ENCODE data around the gene ANO5. TPM values are rescaled to one million over a fixed set of nuclear protein-coding genes. Genes with fewer than 3 reads are reported as not detected.

The ANO5 gene
- total RNA-seq, 3 donors from 2014 or later (not counting 1 experiment from before 2014, with no cell fraction given) = 0.05 to 0.08 (median 0.05) TPM

DNA sequence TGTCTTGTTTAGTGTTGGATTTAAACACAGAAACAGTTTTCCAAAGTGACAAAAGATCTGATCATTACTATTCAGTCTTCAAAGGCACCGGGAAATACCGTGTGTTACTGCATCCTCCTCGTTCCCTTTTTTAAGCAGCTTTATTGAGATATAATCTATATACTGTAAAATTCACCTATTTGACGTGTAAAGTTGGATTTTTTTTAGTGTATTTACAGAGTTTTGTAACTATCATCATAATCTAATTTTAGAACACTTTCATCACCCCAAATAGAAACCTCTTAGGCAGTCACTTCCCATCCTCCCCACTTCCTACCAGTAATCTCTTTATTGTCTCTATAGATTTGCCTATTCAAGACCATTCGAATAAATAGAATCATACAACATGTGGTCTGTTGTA lies 1.4 kb downstream of the ANO5 start:
- peaks cover 10% of the 10 kb centered on the region for H3K27me3 ChIP-seq (ENCODE audit: control insufficient read depth, insufficient read depth, low read length)
- H3K36me3 ChIP-seq (ENCODE audit: control insufficient read depth, insufficient read depth, low read length) = no peaks in the 10 kb centered on the region
- H3K4me1 ChIP-seq (ENCODE audit: control insufficient read depth, insufficient read depth, low read length) = peaks cover 9% of the 10 kb centered on the region
- no peak overlapping the region for H3K27ac Mint-ChIP-seq
- intact Hi-C loops (cut with micrococcal nuclease) = no loop called here
- no peak overlapping the region for H3K27ac ChIP-seq (ENCODE audit: low read length)
- no peaks in the 10 kb centered on the region for H3K9me3 ChIP-seq (ENCODE audit: control insufficient read depth, insufficient read depth, low read length)
- peaks cover 5% of the 10 kb centered on the region in 2 donors for H3K9me3 Mint-ChIP-seq
- H3K4me3 ChIP-seq (ENCODE audit: low read length) = no peak overlapping the region
- TF ChIP-seq, protein P1, sequence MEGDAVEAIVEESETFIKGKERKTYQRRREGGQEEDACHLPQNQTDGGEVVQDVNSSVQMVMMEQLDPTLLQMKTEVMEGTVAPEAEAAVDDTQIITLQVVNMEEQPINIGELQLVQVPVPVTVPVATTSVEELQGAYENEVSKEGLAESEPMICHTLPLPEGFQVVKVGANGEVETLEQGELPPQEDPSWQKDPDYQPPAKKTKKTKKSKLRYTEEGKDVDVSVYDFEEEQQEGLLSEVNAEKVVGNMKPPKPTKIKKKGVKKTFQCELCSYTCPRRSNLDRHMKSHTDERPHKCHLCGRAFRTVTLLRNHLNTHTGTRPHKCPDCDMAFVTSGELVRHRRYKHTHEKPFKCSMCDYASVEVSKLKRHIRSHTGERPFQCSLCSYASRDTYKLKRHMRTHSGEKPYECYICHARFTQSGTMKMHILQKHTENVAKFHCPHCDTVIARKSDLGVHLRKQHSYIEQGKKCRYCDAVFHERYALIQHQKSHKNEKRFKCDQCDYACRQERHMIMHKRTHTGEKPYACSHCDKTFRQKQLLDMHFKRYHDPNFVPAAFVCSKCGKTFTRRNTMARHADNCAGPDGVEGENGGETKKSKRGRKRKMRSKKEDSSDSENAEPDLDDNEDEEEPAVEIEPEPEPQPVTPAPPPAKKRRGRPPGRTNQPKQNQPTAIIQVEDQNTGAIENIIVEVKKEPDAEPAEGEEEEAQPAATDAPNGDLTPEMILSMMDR (IDR thresholded peaks at IDR 0.05) = no peak
- H3K36me3 Mint-ChIP-seq = no peaks in the 10 kb centered on the region
- WGBS (ENCODE audit: insufficient coverage) = 90% methylated on average over 2 of the region's 5 CpGs
- peaks cover 25 to 26% of the 10 kb centered on the region in 2 donors for H3K27me3 Mint-ChIP-seq (ENCODE audit: low read depth in 2 of 2)
- DNase-seq (no peak), ATAC-seq (no peak)
- H3K4me3 Mint-ChIP-seq = peak overlapping the region; percentile 57
- H3K4me1 Mint-ChIP-seq = peaks cover 9% of the 10 kb centered on the region in 2 donors

DNA sequence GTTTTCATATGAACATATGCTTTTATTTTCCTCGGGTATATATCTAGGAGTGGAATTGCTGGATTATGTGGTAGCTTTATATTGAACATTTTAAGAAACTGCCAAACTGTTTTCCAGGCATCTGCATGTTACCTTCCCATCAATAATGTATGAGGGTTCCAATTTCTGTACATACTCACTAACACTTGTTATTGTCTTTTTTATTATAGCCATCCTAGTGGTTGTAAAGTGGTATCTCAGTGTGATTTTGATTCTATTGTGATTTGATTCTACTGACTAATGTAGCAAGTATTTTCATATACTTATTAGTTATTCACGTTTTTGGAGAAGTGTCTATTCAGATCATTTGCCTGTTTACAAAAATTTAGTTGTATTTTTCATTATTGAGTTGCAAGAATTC lies 2.0 kb downstream of the ANO5 start:
- H3K4me3 ChIP-seq (ENCODE audit: low read length) = no peak overlapping the region
- no peak overlapping the region for H3K27ac Mint-ChIP-seq
- H3K36me3 ChIP-seq (ENCODE audit: control insufficient read depth, insufficient read depth, low read length) = no peaks in the 10 kb centered on the region
- H3K27me3 ChIP-seq (ENCODE audit: control insufficient read depth, insufficient read depth, low read length) = peaks cover 10% of the 10 kb centered on the region
- no peak overlapping the region for H3K27ac ChIP-seq (ENCODE audit: low read length)
- no peak for DNase-seq
- no peak overlapping the region for H3K4me3 Mint-ChIP-seq
- ATAC-seq = no peak
- H3K4me1 Mint-ChIP-seq = peaks cover 9% of the 10 kb centered on the region in 2 donors
- peaks cover 25 to 26% of the 10 kb centered on the region in 2 donors for H3K27me3 Mint-ChIP-seq (ENCODE audit: low read depth in 2 of 2)
- H3K4me1 ChIP-seq (ENCODE audit: control insufficient read depth, insufficient read depth, low read length) = peaks cover 9% of the 10 kb centered on the region
- H3K9me3 ChIP-seq (ENCODE audit: control insufficient read depth, insufficient read depth, low read length) = no peaks in the 10 kb centered on the region
- TF ChIP-seq, protein P1 (IDR thresholded peaks at IDR 0.05) = no peak
- H3K9me3 Mint-ChIP-seq = peaks cover 5% of the 10 kb centered on the region in 2 donors
- WGBS (ENCODE audit: insufficient coverage) = no CpG with 5 or more reads among the region's 2 CpGs
- intact Hi-C loops (cut with micrococcal nuclease) = no loop called here
- H3K36me3 Mint-ChIP-seq = no peaks in the 10 kb centered on the region

DNA sequence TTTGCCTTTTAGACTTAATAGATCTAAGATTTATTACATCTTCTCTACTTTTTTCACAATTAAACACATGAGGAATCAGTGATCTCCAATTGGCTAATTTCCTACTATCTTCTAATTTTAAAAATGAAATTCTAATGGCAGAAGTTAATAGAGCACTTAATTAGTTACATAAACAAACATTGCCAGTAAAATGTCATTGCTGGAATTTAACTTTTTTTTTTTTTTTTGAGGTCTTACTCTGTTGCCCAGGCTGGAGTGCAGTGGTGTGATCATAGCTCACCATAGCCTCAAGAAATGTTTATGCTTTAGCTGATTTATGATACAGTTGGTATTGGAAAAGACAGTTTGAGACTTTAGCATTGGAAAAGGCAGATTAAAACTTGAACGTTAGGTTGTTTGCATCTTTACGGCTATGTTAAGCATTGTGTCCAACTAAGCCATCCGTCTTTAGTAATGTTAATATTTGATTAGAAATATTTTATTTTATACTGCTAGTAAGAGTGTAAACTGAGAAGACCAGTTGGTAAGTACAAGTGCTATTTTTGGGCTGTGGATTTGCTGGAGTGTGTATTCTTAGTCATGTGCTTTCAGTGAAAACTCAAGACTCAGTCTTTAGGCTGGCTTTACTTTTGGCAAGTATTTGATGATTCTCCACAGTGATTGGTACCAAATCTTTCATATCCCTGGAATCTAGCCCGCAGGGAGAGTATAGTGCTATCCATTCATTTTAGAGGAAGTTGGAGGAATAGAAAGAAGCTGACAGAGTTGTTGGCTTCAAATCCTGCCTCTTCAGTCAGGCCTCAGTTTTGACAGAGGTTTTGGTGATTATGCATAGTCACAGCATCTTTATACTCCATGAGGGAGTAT lies 4.5 kb downstream of the ANO5 start:
- Mint-ChIP-seq H3K9me3 (peaks cover 5 to 7% of the 10 kb centered on the region in 2 donors), H3K4me3 (no peak overlapping the region), H3K27ac (no peak overlapping the region), H3K27me3 (ENCODE audit: low read depth in 2 of 2) (peaks cover 18 to 22% of the 10 kb centered on the region in 2 donors), H3K4me1 (peaks cover 8 to 9% of the 10 kb centered on the region in 2 donors), H3K36me3 (no peaks in the 10 kb centered on the region)
- TF ChIP-seq, protein P1 (IDR thresholded peaks at IDR 0.05) = no peak
- no peaks in the 10 kb centered on the region for H3K36me3 ChIP-seq (ENCODE audit: control insufficient read depth, insufficient read depth, low read length)
- H3K27ac ChIP-seq (ENCODE audit: low read length) = no peak overlapping the region
- H3K4me3 ChIP-seq (ENCODE audit: low read length) = no peak overlapping the region
- ATAC-seq (no peak), DNase-seq (no peak)
- 94% methylated on average over 4 of the region's 4 CpGs for WGBS (ENCODE audit: insufficient coverage)
- intact Hi-C loops (cut with micrococcal nuclease) = no loop called here
- peaks cover 7% of the 10 kb centered on the region for H3K27me3 ChIP-seq (ENCODE audit: control insufficient read depth, insufficient read depth, low read length)
- H3K9me3 ChIP-seq (ENCODE audit: control insufficient read depth, insufficient read depth, low read length) = no peaks in the 10 kb centered on the region
- peaks cover 5% of the 10 kb centered on the region for H3K4me1 ChIP-seq (ENCODE audit: control insufficient read depth, insufficient read depth, low read length)

Data from natural killer cell (primary cell).